NCI-H524 treated with DMSO at 0.1 percent for 48 hours (cell line): Measurements from ENCODE around the gene ISL1.

Experiments
- DNase-seq: peaks from one replicate; lab custom pipeline; 2025; lab: John Stamatoyannopoulos, UW

ISL1 gene

DNA sequence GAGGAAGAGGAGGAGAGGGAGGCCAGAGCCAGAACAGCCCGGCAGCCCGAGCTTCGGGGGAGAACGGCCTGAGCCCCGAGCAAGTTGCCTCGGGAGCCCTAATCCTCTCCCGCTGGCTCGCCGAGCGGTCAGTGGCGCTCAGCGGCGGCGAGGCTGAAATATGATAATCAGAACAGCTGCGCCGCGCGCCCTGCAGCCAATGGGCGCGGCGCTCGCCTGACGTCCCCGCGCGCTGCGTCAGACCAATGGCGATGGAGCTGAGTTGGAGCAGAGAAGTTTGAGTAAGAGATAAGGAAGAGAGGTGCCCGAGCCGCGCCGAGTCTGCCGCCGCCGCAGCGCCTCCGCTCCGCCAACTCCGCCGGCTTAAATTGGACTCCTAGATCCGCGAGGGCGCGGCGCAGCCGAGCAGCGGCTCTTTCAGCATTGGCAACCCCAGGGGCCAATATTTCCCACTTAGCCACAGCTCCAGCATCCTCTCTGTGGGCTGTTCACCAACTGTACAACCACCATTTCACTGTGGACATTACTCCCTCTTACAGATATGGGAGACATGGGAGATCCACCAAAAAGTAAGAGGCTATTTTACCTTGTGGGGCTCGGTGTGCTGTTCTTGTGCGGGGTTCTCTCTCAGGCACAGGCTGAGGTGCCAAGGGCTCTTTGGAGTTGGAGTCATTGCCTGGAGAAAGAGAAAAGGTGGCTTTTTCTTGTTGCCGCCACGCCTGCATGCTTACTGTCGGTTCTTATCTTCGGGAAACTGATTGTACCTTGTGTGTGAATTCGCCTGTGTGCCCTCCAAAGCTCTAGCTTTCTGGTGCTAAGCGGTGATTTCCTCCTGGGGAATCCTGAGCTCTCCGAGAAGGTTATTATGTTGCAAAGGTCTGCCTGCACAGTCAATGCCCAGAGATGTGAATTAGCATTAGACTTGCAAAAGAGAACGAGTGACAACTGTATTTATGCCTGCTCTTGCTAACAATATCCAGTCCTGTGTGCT, at the start of gene ISL1:
Gene ISL1 (plus strand): TSS at position 318 of the 991 bp plus-strand sequence. CDS start 224 bp downstream, at position 542.
- peak; percentile 84 for DNase-seq

DNA sequence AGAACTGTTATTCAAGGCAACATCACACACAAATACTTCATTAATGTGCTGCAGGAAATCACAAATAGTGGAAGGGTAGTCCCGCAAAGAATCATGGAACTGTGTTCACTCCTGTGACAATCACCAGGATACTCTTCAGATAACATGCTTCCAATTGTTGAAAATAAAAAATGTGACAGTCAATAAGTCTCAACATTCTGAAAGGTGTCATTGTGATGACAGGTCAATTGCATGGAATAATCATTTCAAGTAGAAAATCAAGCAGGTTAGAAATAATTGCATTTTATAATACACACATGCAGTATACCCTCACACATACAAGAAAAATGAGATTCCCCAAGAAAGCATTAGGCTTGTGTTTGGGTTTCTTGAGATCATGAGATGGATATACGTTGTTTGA, 46.4 kb upstream of the ISL1 start:
- no peak for DNase-seq

DNA sequence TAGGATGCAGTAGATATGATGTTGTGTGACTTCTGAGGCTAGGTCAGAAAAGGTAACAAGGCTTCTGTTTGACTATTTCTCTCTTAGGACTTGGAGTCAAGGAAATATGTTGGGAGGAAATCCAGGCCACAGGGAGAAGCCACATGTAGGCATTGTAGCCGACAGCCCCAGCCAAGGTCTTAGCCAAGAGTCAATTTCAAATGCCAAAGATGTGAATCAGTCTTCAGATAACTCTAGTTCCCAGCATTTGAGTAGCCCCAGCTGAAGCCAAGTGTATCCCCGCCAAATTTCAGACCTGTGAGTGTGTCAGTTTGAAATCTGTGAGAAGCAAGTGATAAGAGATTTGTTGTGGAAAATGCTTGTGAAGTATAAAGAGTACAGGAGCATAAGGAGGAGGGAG, 38.1 kb upstream of the ISL1 start:
- no peak for DNase-seq

DNA sequence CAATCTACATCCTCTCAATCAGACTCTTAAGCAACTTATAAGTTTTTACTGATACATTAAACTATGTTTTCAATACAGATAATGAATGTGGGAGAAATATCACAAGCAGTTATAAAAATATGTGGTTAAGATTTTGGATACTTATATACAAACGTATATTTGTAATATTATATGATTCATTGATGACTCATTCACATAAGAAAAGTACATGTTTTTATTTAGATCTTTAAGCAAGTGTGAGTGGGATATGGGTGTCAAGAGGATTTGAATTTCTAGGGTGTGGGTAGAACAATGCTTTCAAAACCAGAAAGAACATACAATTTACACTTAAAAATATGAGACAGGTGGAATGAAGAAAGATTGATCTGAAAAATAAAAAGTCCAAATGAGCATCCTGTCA, 36.1 kb upstream of the ISL1 start:
- DNase-seq, result no peak

DNA sequence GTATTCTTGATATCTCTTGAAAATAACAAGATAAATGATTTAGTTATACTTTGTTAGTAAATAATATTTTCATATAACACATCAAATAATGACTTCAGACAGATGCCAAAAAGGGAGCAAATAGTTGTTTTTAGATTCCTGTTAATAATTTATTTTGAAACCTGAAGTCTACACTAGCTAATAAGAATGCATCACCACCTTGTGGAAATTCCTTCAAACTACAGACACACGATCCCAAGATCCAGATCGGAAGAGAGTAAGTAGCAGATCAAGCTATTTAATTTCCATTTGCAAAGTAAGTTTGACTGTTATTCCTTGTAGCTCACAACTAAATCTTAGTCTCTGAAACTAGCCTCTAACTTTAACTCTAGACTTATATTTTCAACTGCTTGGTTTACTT, 35.5 kb upstream of the ISL1 start:
- DNase-seq, result no peak

DNA sequence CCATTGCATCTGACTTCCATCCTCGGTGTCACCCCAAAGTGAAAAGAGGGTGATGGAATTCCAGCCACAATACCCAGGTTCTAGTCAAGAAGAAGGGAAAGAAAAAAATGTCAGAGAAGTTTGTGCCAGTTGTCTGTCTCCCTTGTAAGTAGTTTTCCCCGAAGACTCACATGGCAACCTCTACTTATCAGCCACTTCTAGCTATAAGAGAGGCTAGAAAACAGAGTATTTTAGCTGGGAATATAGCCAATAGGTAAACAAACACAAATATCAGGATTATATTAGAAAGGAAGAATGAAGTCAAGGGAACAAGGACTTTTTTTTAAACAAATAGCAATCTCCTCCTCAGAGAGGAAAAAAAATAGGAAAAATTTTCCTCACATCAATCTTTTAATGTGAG, 12.2 kb upstream of the ISL1 start:
- DNase-seq, result no peak

DNA sequence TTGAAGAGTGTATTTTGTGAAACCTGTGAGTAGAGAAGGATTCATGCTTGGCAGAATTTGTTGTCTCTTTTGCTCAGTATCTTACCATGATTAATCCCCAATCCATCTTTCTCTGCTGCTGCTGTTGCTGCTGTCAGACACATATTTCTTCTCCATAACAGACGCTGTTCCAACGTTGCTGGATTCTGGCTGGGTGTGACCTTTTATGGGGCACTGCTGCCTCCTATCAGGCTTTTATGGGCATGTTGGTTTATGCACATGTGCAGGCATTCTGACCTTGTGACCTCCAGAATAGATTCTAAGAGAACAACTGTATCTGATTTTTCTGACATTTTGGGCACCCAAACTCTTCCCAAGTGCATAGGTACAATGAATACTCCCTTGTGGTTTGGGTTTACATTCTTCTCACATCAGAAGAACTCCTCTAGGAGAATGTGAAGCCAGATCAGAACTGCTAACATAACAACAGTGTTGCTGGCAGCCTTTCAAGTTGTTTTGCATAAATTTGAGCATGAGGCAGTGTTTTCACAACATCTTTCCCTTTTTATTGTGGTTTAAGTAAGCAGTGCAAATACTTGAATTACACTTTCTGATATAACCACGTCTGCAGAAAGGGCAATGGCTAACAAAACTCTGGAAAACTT, 9.2 kb upstream of the ISL1 start:
- DNase-seq, result no peak

DNA sequence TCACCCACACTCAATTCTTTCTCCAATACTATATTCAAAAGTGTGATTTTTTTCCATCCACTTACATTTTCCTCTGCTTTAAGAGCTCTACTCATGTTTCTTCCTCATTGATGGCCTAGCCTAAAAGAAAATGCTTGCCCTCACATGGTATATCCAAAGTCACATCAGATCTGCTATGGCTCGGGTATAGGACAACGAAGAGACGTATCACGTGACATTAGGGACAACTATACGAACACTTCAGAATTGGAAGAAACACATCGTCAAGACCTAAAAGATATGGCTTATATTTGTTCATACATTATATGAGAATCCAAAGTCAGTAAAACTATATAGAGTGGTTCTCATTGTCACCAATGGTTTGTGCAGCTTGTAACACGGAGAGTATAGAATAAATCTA, 8.2 kb upstream of the ISL1 start:
- DNase-seq, result no peak

DNA sequence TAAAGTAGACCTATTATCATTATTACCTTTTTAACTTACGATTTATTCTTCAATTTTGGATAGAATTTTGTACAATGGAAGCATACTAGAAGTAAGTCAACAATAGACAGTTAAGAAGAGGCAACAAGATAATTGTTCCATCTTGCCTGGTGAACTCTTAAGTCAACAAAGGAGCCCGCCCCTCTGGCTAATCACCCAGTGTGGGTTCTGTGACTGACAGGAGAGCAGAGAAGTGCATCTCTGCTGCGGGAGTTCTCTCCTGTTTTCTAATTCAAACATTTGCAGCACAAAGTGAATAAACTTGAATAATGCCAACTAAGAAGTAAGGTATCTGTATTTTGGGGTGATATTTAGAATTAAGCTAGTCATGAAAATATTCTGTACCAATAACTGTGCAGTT, 6.7 kb upstream of the ISL1 start:
- DNase-seq, result no peak

DNA sequence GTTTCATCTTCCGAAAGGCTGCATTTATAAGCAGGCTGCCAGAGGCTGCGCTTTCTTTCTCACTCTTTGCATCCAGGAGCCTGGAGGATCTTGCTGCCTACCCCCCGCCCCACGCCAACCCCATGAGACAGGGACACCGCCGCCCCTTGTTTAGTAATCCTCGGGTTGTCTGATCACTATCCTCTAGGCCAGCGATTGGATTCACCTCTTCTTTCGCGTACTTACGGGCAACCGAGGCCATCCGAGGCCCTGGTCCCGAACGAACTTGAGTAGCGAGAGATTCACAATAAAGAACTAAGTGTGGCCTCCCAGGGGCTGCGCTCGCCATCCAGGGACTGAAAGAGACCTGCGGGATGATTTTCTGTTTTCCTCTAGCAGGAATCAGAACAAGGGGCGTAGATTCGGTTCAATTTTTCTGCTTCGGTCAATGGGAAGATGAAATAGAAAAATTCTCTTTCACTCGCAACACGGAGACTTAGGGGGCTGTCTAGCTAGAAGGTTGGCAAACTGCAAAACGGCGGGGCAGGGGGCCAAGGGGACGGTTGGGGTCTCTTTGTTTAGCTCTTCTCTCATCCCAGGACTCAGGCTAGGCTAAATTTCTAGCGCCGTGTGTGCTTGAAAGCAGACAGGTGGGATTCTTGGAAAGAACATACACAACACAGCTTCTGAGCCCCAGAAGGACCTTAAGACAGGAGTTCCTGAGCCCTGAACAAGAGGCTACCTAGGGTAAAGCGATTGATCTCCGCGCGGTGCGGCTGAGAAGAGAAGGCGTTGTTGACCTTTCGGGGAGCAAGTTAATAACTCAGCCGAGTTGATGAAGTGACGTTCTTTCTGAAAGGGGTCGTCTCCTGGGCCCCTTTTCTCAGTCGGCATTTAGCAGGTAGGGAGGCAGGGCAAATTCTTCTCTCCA, 5.8 kb upstream of the ISL1 start:
- DNase-seq, result no peak

DNA sequence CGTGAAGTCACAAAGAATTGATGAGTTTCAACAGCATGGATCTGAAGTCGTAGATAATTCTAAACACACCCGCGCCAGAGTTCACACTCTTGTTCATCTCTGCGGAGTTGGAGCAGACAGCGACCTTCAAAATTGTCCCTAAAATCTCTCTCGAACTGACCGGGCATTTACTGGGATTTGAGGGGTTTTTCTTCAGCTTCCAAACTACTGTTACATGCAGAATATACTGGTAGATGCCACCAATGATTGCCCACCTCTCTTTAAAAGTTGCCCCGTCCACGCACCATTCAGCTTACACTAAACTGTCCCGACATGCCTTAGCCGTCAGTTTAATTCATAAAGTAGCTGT, 5.2 kb upstream of the ISL1 start:
- DNase-seq, result no peak

DNA sequence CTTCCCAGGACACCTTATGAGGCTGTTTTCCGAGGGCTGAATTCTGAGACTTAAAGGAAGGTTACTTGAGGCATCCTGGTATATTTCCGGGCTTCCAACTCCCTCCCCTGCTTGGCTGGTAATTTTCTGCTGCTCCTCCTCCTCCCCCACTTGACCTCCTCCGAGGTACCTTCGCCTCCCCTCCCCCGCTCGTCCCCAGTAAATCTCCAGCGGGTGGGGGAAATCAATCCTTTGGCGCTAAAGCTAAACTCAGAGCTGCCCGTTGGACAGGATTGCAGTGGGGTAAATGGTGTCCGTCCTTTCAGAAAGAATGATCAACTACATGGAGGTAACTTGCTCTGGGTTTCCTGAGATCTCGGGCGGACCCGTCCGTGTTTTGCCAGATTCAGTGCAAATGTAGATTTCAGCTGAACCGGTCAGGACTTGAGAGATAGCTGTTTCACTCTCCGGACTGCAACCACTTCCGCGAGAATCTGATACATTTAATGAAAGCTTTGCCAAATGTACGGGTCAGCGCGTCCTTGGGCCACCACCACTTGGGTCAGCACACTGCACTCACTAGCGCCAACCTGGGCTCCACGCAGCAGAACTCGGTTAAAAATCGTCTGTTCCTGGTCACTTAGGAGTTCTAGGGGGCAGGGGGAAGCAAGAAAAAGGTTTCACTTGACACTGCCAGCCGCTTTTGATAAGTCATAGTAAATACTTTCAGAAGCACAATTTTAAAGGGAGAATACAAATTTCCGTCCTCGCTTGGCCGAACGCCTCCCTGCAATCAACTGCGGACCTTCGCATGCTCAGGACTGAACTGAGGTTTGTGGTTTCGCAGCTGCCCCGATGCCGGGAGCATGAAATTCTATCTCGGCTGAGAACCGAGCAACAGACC, 4.6 kb upstream of the ISL1 start:
- DNase-seq, result peak; percentile 64

DNA sequence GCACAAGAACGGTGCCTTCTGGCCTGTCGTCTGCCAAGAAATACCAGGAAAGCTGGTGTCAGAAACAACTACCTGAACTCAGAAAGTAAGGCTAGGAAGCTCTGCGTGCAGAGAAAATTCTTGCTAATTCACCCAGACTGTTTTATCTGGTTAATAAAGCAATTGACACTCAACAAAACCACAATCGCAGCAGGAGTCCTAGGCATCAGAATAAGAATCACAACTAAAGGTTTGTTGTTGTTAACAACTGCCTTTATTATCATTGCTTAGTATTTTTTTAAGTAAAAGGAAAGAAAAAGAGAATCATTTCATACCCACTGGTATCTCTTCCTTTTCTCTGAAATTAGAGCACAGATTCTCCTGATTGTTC, 3.9 kb upstream of the ISL1 start:
- DNase-seq, result no peak

DNA sequence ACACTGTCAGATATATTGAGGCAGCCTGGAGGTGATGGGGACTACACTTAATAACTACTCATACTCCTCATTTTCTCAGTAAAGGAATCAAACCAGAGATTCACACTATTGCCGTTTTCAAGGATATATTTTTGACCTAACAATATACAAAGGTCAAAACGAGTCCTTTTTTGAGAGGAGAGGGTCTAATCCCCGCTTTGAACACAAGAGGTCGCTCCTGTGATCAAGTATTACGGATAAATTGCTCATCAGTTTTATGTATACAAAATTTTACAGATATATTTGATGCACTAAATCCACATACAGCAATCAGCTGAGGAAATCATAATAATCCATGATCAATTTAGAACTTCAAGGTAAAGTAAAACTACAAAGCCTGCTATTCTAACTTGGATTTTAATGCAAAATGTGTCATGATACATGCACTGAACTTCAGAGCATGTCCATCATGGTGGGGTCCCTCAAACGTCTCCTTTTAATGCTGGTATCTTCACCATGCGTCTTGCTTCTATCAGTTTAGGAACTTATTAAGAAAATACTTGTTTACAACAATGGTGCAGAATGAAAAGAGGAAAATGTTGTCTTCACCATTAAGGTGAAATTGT, 2.5 kb upstream of the ISL1 start:
- DNase-seq, result peak; percentile 54

DNA sequence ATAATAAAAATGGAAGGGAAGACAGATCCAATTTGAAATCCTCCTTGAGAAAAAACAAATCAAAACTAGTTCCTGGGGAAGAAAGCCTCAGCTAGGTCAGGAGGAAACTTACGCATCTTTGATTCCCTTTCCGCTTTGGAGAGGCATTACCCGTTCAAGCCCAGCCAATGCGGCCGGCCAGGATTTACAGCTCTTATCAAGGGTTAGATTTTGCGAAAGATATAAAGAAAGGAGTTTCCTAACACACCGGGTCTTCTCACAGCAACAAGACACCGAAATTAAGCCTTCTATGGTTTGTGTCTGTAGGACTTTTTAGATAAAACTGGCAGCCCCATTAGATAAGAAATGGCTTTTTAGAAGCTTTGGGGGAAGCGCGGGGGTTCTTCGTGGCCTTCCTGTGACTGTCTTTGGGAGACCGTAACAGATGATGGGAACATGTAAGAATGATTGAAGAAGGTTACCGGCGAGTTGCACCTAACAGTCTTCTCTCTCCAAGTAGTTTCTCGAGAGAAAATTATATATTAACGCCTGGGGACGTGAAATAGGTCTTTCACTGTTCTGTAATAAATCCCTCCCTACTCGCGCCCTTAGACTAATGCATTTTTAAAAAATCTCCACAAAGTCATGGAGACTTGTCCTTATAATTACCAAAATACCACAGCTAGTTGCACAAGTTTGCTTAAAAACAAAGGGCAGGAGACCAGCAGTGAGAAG, 1.3 kb upstream of the ISL1 start:
- no peak for DNase-seq

DNA sequence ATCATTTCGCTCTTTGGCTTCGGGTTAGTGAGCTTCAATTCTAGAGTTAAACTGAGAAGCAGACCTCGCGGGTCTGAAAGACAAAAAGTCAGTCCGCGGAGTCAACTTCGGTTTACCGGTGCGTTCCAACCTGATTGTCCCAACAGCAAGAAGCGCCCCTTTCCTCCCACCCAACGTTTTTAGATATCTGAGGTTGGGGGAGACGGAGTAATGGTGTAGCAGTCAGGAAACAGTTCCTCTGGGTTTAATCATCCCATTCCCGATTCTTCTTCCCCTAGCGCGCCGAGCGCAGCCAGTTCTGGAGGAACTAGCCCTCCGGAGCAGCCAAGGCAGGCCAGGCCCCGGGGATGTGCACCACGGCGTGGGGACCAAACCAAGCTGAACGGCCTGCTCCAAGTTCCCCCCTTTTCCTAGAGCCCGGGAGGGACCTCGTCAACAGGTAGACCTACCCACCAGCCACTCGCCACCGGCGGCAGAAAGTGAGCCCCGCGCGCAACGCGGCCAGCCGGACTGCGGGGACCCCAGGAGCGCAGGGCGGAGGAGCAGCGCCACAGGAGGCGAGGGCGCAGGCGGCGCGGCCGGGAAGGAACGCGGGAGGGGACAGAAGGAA, 622 bp upstream of the ISL1 start:
- no peak for DNase-seq

DNA sequence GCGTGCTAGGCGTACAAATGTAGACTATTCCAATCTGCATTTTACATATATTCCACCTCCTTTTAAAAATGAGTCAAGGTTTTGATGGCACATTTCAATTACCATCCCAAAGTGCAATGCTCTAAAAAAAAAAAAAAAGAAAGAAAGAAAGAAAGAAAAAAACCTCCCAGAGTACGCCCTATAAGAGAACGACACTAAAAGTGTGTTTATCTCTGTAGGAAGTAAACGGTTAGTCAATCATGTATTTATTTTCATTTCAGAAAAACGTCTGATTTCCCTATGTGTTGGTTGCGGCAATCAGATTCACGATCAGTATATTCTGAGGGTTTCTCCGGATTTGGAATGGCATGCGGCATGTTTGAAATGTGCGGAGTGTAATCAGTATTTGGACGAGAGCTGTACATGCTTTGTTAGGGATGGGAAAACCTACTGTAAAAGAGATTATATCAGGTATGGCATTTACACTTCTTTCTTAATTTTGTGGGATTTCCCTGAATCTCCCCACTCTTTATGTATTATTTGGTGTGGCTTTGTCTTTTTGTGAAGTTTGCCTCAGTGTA, 1.1 kb downstream of the ISL1 start:
- no peak for DNase-seq

DNA sequence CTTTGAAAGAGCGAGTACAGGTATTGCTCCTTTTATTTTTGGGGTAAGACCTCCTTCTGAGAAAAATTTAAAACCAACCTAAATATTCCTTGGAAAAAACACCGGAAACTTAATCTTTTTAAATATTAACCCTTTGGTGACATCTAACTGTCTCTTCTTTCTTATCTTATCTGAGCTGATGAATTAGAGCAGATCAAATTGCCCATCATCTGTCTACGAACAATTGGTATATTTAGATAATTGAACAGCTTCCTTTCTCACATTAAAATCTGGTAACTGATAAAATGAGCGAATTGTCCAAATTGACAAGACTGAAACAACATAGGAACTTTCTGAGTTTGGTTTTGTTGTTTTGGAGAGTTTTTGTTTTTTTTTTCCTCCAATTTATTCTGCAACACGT, 2.0 kb downstream of the ISL1 start:
- no peak for DNase-seq
